Esophagus muscularis mucosa (tissue), 4 donors: ENCODE measurements around the gene CD300LB.

Experiments used
- EP300 ChIP-seq: sonication (generic); formaldehyde crosslinking; IDR thresholded peaks from one replicate; pipeline ENCODE4 v1.6.1; 2017; ENCODE audit warnings: antibody characterized with exemption
- POLR2A ChIP-seq: fragments of 450-650 bp; IDR thresholded peaks from one replicate; pipeline ENCODE4 v1.6.1; 2017; ENCODE audit warnings: antibody characterized with exemption, moderate library complexity, mild to moderate bottlenecking, low read depth
- POLR2AphosphoS5 ChIP-seq, 2 donors: sonication (generic); formaldehyde crosslinking; IDR thresholded peaks; one replicate each; pipeline ENCODE4 v1.6.1; 2017; ENCODE audit warnings: antibody characterized with exemption in 2 of 2
- TF ChIP-seq, protein P1 (sequence below), 3 experiments: fragments of 200-600 bp in 2 of 3; fragments of 450-650 bp in 1 of 3; sonication (generic) in 2 of 3; IDR thresholded peaks; one replicate each; pipeline ENCODE4 v1.5.1; 2017 to 2019; ENCODE audit warnings: antibody characterized with exemption in 3 of 3, mild to moderate bottlenecking in 2 of 3, moderate library complexity in 1 of 3

DNA sequence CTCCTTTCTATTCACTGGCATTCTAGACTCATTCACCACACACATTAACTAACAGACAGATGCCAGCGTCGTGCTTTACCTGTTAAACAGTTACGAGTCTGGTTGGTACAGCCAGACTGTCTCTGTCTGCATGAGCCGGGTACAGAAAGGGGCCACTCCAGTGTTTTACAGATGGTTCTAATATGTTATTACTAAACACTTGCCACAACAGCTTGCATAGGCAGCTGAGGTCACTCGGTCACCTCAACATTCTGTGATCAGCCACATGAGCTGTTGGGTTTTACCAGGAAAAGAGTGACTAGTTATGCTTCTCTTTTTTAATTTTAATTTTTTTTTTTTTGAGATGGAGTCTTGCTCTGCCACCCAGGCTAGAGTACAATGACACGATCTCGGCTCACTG is 39.6 kb downstream of the CD300LB start:
- TF ChIP-seq, protein P1, sequence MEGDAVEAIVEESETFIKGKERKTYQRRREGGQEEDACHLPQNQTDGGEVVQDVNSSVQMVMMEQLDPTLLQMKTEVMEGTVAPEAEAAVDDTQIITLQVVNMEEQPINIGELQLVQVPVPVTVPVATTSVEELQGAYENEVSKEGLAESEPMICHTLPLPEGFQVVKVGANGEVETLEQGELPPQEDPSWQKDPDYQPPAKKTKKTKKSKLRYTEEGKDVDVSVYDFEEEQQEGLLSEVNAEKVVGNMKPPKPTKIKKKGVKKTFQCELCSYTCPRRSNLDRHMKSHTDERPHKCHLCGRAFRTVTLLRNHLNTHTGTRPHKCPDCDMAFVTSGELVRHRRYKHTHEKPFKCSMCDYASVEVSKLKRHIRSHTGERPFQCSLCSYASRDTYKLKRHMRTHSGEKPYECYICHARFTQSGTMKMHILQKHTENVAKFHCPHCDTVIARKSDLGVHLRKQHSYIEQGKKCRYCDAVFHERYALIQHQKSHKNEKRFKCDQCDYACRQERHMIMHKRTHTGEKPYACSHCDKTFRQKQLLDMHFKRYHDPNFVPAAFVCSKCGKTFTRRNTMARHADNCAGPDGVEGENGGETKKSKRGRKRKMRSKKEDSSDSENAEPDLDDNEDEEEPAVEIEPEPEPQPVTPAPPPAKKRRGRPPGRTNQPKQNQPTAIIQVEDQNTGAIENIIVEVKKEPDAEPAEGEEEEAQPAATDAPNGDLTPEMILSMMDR (IDR thresholded peaks at IDR 0.05), result no peak
- TF ChIP-seq EP300 (no peak), POLR2AphosphoS5 (IDR thresholded peaks at IDR 0.05) (no peak), POLR2A (no peak)
